ENCODE measurements around the gene TMED10. TPM values are rescaled to one million over a fixed set of nuclear protein-coding genes. Genes with fewer than 3 reads are reported as not detected.
A peak's percentile ranks its signal among the peaks of the same experiment; 100 is the strongest.

The TMED10 gene
- total RNA-seq, 1 experiment from 2014 or later = 253 TPM

DNA sequence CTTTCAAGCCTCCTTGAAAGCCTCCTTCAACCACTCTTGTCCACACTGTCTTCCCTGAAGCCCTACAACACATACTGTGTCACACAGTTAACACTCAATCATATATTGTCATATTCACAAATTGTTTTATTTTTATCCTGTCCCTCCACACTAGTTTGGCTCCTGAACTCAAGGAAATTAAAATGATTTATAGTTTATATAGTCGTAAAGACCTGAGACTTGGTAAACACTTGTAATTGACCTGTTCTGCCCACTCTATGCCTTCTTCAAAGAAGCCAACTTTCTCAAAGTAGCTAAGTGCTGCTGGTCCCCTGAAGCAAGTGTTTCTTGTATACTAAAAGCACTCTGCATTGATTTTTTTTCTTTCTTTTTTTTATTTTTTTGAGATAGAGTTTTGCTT lies 33.9 kb downstream of the TMED10 start:
- BruUV-seq (replicated peaks) = no TSS peak
- Histone ChIP-seq H3K4me3 (ENCODE audit: low read length) (no peak overlapping the region), H3K27me3 (ENCODE audit: low read length) (no peaks in the 10 kb centered on the region), H3K27ac (ENCODE audit: low read length) (no peak overlapping the region), H3F3A (ENCODE audit: low read length, unreplicated experiment) (no peaks in the 10 kb centered on the region), H3K4me1 (ENCODE audit: insufficient read depth, low read length) (no peaks in the 10 kb centered on the region), H3K4me2 (ENCODE audit: low read length) (no peak overlapping the region), H4K20me1 (ENCODE audit: low read length) (no peaks in the 10 kb centered on the region), H3K79me2 (ENCODE audit: low read length) (peaks cover 30% of the 10 kb centered on the region), H3K9me2 (replicated peaks; ENCODE audit: low read length) (no peaks in the 10 kb centered on the region), H3K9me3 (ENCODE audit: low read length) (no peaks in the 10 kb centered on the region), H3K9ac (ENCODE audit: low read length) (no peak overlapping the region), H3K36me3 (ENCODE audit: low read depth, low read length) (peaks cover 11% of the 10 kb centered on the region; the same call in 1 of the 2 replicates), H2AFZ (ENCODE audit: low read length) (no peak overlapping the region)
- POLR2A ChIA-PET (ENCODE audit: unreplicated experiment) = no interaction called here
- intact Hi-C loops (cut with micrococcal nuclease) = no loop called here
- CTCF ChIA-PET = no interaction called here
- DNase-seq (no peak), ATAC-seq (no peak)
- TF ChIP-seq, protein P1, sequence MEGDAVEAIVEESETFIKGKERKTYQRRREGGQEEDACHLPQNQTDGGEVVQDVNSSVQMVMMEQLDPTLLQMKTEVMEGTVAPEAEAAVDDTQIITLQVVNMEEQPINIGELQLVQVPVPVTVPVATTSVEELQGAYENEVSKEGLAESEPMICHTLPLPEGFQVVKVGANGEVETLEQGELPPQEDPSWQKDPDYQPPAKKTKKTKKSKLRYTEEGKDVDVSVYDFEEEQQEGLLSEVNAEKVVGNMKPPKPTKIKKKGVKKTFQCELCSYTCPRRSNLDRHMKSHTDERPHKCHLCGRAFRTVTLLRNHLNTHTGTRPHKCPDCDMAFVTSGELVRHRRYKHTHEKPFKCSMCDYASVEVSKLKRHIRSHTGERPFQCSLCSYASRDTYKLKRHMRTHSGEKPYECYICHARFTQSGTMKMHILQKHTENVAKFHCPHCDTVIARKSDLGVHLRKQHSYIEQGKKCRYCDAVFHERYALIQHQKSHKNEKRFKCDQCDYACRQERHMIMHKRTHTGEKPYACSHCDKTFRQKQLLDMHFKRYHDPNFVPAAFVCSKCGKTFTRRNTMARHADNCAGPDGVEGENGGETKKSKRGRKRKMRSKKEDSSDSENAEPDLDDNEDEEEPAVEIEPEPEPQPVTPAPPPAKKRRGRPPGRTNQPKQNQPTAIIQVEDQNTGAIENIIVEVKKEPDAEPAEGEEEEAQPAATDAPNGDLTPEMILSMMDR (conservative IDR thresholded peaks at IDR 0.05; ENCODE audit: low read depth, low read length) = no peak
- no peak for TF ChIP-seq EZH2 (IDR thresholded peaks at IDR 0.05; ENCODE audit: low read length, unreplicated experiment)
- no peak for TF ChIP-seq EZH2phosphoT487 (IDR thresholded peaks at IDR 0.05; ENCODE audit: borderline replicate concordance, low read length)

DNA sequence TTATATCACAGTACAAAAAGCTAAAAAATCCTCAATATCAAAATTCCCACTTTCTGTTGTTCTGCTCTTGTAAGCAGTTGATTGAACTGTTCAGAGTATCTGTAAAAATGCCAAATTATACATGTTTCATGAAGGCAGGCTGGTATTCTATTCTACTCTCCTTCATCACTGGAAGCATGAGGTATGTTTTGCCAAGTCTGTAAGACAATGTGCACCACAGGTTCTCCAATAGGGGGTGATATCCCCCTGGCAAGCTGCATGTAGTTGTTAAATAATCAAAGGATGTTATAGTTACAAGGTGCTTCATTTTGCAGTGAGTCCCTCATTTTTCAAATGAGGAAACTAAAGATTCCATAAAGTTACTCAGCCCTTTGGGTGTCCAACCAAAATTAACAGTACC lies 34.4 kb downstream of the TMED10 start:
- no peak overlapping the region for H3K4me2 ChIP-seq (ENCODE audit: low read length)
- no peaks in the 10 kb centered on the region for H3K9me3 ChIP-seq (ENCODE audit: low read length)
- no peaks in the 10 kb centered on the region for H3K4me1 ChIP-seq (ENCODE audit: insufficient read depth, low read length)
- DNase-seq = peak; percentile 22
- intact Hi-C loops (cut with micrococcal nuclease) = no loop called here
- H3K27ac ChIP-seq (ENCODE audit: low read length) = no peak overlapping the region
- no peaks in the 10 kb centered on the region for H4K20me1 ChIP-seq (ENCODE audit: low read length)
- POLR2A ChIA-PET (ENCODE audit: unreplicated experiment) = no interaction called here
- no peaks in the 10 kb centered on the region for H3K27me3 ChIP-seq (ENCODE audit: low read length)
- peaks cover 11% of the 10 kb centered on the region; the same call in 1 of the 2 replicates for H3K36me3 ChIP-seq (ENCODE audit: low read depth, low read length)
- H3K79me2 ChIP-seq (ENCODE audit: low read length) = peaks cover 30% of the 10 kb centered on the region
- H3K9ac ChIP-seq (ENCODE audit: low read length) = no peak overlapping the region
- no peak overlapping the region for H2AFZ ChIP-seq (ENCODE audit: low read length)
- BruUV-seq (replicated peaks) = no TSS peak
- CTCF ChIA-PET = no interaction called here
- no peak overlapping the region for H3K4me3 ChIP-seq (ENCODE audit: low read length)
- no peak for ATAC-seq
- no peaks in the 10 kb centered on the region for H3K9me2 ChIP-seq (replicated peaks; ENCODE audit: low read length)
- no peaks in the 10 kb centered on the region for H3F3A ChIP-seq (ENCODE audit: low read length, unreplicated experiment)
- TF ChIP-seq EZH2 (IDR thresholded peaks at IDR 0.05; ENCODE audit: low read length, unreplicated experiment) = no peak
- TF ChIP-seq, protein P1 (conservative IDR thresholded peaks at IDR 0.05; ENCODE audit: low read depth, low read length) = peak; percentile 66

DNA sequence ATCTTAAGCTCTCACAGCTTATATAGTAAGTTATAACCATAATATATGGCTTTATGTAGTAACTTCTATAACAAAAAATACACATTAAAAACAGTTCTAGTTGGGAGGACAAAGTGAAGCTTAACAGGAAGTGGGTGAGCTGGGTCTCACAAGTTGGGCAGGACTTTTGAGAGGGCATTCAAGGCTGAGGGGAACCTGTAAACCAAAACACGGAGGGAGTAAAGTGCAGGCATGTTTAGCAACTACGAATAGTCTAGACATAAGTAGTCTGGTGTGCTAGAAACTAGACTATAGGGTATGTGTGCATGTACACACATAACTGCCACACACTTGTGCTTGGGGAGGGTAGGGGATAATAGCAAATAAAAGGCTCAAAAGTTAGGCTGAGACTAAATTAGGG lies 35.4 kb downstream of the TMED10 start:
- Histone ChIP-seq H3K4me1 (ENCODE audit: insufficient read depth, low read length) (no peaks in the 10 kb centered on the region), H3K9me2 (replicated peaks; ENCODE audit: low read length) (no peaks in the 10 kb centered on the region), H3K9me3 (ENCODE audit: low read length) (no peaks in the 10 kb centered on the region), H3K79me2 (ENCODE audit: low read length) (peaks cover 30% of the 10 kb centered on the region), H3K9ac (ENCODE audit: low read length) (no peak overlapping the region), H3K27me3 (ENCODE audit: low read length) (no peaks in the 10 kb centered on the region), H3K27ac (ENCODE audit: low read length) (no peak overlapping the region), H3K4me3 (ENCODE audit: low read length) (no peak overlapping the region), H3F3A (ENCODE audit: low read length, unreplicated experiment) (no peaks in the 10 kb centered on the region), H3K36me3 (ENCODE audit: low read depth, low read length) (peaks cover 8% of the 10 kb centered on the region; the same call in 1 of the 2 replicates), H2AFZ (ENCODE audit: low read length) (no peak overlapping the region), H4K20me1 (ENCODE audit: low read length) (no peaks in the 10 kb centered on the region), H3K4me2 (ENCODE audit: low read length) (no peak overlapping the region)
- ChIA-PET CTCF (interaction anchor here (0.7 kb wide), 1 partner anchor 153 kb away, joined by 4 read pairs; no protein-coding TSS in a partner anchor), POLR2A (ENCODE audit: unreplicated experiment) (no interaction called here)
- DNase-seq = no peak
- BruUV-seq (replicated peaks) = no TSS peak
- TF ChIP-seq EZH2phosphoT487 (IDR thresholded peaks at IDR 0.05; ENCODE audit: borderline replicate concordance, low read length) (no peak), EZH2 (IDR thresholded peaks at IDR 0.05; ENCODE audit: low read length, unreplicated experiment) (no peak)
- TF ChIP-seq, protein P1 (conservative IDR thresholded peaks at IDR 0.05; ENCODE audit: low read depth, low read length) = no peak
- intact Hi-C loops (cut with micrococcal nuclease) = no loop called here
- no peak for ATAC-seq
